CD4-positive, alpha-beta T cell treated with Interleukin-15 for 4 hours (primary cell): ENCODE measurements around the gene TRAF3.
"Not testable (repeated sequence)": the region's sequence is repeated elsewhere in the genome, so short reads cannot be mapped to it uniquely, and the experiment has no call there.

Experiments used
- DNase-seq: peaks from one replicate; pipeline ENCODE4 v3.0.0-alpha.2; 2020; ENCODE audit warnings: low spot score

TRAF3 gene

DNA sequence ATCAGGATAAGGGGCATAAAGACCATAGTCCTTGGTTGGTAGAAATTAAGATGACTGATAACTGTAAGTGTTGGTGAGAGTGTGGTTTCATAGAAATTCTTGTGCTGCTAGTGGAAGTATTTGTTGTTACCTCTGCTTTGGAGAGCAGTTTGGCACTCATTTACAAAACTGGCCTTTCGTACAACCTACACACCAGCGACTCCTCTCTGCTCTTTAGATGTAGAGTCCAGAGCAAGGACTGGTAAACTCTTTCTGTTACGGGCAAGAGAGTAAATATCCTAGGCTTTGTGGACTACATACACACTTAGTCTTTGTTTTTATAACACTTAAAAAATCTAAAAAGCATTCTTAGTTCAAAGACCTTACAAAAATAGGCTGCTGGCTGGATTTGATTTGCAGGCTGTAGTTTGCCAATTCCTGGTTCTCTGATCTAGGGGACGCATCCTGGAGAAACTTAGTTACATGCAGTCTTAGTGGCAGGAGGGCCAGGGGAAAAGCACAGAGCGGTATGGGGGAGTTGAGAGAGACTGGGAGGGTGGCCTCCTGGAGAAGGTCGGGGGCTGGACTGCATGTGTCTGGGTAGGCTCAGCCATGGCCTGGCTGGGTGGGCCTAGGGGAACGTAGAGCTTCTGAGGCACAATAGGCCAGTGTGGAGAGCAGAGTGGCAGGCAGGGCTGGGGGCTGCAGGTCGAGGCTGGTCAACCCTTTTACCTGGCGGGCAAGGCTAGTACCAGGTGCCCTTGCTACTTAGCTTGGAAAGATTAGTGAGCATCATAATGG, 89.9 kb downstream of the TRAF3 start:
- DNase-seq = no peak

DNA sequence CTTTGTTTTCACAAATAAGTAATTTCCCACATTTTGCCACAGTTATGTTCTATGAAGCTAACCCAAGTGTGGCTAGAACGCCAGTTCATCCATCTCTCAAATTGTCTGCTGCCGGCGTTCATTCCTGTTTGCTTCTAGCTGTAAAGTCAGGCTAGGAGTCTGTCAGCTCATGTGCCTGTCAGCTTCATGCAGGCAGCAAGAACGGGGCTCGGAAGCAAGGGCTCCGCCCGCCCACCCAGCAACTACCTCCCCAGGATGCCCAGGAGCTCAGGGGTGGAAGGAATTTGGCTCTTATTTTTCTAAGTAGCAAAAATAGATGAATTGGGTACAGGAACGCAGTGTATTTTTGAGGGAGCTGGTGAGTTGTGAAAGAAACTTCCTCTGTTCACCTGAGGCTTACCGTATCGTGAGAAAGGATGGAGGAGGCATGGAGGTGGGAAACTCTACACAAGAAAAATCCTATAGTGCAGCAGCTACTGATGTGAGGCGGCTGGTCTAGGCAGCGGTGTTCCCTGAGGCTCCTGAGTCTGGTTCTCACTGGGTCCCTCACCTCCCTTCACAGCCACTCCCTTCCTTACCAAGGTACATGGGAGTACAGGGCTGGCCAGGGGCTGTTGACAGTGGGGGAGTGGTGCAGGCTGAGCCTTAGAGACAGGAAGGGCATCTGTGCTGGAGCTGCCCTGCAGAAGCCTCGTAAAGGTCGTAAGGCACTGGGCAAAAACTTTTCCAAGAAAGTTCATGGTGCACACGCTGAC, 90.8 kb downstream of the TRAF3 start:
- no peak for DNase-seq

DNA sequence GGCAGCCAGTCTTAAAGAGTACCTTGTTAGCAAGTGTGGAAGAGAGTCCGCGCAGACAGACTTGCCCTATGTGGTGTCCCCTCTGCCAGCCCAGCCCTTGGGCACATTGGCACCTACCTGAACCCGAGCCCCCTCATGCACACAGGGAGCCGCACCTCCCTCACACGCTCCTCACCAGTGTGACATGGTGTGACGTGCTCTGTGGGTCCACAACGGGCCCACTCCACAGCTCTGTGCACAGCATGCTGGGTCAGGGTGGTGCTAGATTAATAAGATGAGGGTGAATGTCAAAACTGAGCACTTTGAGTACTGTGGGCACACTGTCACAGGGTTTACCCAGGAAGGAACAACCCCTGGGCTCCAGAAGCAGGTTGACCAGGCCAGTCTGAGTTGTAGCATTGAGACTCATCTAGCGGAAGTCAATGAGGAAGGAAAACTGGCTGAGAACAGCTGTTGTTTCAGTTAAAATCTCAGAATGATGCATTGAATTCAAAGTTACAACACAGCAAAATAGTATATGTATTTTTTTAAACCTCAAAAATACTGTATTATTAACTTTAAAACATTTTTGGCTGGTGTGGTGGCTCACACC, 91.8 kb downstream of the TRAF3 start:
- no peak for DNase-seq

DNA sequence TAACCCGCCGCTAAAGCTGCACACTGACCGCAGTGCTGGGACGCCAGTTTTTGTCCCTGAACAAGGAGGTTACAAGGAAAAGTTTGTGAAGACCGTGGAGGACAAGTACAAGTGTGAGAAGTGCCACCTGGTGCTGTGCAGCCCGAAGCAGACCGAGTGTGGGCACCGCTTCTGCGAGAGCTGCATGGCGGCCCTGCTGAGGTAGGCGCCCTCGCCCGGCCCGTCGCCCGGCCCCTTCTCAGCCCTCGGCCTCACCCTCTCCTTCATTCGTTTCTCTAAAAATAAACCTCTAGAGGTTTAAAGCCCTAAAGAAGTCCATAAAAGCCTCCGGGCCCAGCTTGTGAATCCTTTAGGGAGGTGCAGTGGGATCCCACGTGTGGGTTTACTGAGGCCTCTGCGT, 93.0 kb downstream of the TRAF3 start:
- no peak for DNase-seq

DNA sequence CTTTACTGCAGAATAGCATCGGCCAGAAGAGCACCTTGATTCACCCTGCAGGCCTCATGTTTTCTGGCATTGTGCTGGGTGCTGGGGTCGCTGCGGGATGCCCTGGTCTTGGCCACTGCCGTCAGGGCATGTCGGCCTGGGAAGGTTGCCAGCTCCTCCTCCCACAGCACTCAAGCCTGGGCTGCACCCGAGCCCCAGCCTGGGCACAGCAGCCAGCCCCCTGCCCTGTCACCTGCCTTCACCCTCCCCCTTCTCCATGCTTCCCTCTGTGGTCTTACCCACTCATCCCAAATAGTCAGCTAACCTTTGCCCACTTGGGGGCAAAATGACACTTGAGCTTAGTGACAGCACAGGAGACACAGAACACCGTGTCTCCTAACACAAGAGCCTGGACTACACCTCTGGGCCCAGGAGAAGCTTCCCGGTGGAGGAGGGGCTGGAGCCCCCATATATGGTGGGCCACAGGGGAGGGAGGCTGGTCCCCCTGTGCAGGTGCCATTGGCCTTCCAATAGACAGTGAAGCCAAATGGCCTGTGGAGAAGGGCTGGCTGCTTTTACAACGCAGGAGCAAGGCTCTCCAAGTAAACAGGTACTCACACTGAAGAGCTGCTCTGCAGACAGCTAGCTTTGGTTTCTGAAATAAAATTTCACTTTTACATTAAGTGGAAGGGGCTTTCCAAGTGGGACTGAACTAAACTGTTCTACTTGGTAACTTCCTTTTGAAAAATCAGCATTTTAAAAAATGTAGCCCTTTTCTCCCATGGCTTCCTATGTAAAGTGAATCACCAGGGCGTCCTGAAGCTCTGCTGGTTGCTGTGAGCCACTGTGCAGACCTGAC, 94.0 kb downstream of the TRAF3 start:
- no peak for DNase-seq

DNA sequence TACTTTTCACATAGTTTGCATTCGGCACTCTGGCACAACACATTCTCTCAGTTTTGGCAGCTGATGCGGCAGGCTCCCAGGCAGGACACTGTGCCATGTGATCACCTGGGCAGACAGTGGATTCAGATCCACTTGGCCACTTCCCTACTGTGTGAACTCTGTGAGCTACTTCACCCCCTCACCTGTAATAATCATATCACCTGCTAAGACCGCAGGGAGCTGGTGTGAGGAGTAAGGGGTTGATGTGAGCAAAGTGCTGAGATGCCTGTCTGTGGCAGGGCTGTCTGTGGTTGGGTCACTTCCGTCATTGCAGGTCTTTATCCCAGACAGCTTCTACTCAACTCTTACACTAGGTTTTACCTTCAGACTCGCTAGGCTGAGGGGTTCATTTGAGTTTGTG, 94.8 kb downstream of the TRAF3 start:
- DNase-seq = peak; percentile 23

DNA sequence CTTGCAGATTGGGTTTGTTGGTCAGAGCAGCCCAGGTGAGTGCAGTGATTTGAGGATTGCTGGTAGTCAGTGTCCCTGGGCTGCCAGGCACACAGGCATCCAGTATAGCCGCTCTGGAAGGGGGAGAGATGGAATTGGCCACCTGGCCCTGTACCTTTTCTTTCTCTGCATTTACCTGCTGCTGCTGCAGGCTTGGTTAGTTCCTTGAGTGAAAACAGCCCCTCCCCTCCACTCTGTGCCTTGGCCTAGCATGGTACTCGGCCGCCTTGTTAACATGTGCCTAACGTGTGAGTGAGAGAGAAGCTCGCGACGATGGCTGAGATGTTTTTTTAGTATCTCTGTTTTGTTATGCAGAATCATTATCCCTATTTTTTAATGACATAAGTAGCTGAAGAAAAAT, 95.9 kb downstream of the TRAF3 start:
- DNase-seq = no peak

DNA sequence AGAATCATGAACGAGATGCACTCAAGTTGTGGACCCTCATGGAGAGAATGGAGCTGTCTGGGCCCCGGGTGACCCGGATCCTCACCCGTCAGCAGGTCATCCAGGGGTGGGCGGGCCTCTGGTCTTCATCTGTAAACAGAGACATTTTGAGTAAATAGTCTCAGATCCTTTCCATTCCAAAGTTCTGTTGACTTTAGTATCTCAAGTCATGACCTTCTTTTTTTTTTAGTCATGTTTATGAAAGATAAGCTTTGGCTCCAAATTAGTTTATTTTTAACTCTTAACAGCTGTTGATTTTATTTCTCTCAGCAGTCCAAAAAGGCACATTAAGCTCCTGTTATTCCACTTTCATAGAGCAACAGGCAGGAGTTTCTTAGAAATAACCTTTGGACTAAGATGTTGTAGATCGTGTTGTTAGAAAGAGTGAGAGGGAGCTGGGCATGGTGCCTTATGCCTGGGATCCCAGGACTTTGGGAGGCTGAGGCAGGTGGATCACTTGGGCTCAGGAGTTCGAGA, 96.4 kb downstream of the TRAF3 start:
- DNase-seq = no peak

DNA sequence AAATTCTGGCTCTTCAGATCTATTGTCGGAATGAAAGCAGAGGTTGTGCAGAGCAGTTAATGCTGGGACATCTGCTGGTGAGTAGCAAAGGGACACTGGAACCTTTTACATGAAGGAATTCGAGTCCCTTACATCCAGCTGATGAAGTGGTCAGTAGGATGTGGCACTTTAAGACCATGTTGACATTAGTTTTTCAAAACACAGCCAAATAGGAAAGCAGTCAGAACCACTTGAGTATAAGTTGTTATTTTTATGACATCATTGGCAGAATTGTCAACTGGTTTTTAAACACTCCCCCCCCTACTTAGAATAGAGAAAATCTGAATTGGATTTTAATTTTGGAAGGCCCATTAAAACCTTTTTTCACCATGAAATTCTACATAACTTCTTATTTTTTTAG, 98.4 kb downstream of the TRAF3 start:
- DNase-seq = no peak

DNA sequence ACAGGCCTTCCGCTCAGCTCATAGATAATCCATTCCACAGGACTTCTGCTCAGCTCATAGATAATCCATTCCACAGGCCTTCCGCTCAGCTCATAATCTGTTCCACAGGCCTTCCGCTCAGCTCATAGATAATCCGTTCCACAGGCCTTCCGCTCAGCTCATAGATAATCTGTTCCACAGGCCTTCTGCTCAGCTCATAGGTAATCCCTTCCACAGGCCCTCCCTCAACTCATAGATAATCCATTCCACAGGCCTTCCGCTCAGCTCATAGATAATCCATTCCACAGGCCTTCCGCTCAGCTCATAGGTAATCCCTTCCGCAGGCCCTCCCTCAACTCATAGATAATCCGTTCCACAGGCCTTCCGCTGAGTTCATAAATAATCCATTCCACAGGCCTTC, 100.3 kb downstream of the TRAF3 start:
- not testable (repeated sequence) for DNase-seq

DNA sequence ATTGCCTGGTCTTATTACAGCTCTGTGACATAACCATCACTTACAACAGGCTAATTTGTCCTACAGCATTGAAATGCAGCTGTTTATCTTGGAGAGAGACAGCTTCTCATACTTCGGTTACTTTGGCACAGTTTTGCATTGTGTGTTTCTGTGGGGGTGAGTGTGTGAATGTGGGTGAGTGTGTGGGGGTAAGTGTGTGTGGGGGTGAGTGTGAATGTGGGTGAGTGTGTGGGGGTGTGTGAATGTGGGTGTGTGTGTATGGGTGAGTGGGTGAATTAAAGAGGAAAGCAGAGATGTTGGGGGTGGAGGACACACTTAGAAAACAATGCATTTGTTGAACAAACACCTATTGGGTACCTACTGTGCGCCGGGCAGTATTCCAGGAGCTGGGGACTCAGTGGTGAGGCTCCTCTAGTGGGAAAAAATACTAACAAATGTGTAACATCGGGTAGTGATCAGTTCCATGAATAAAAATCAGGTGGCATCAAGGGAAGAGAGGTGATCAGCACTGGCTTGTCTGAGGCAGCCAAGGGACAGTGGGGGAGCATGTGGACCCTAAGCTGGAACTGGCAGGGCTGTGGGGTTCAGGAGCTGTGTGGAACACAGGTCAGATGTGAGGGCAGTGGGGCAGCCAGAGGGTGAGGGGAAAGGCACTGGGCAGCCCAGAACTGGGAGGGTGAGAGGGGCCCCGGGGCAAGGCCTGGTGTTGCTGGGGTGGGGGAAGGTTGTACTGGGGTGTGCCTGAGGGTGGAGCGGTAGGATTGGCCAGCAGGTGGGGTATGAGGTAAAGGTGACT, 101.1 kb downstream of the TRAF3 start:
- no peak for DNase-seq

DNA sequence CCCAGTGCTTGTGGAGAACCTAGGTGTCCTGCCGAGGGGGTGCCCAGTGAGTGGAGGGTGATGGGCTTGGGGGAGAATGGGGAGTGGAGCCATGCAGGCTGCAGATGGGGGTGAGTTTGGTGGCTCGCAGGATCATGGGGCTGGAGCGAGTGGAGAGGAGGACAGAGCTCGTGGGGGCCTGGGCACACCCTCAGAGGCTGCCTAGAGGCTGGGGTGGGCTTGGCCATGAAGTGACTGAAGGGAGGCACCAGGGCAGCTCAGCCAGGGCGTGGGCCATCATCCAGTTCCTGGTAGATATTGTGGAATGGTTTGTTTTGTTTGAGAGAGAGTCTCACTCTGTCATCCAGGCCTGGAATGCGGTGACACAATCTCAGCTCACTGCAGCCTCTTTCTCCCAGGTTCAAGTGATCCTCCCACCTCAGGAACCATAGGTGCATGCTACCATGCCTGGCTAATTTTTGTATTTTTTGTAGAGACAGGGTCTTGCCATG, 101.8 kb downstream of the TRAF3 start:
- no peak for DNase-seq

DNA sequence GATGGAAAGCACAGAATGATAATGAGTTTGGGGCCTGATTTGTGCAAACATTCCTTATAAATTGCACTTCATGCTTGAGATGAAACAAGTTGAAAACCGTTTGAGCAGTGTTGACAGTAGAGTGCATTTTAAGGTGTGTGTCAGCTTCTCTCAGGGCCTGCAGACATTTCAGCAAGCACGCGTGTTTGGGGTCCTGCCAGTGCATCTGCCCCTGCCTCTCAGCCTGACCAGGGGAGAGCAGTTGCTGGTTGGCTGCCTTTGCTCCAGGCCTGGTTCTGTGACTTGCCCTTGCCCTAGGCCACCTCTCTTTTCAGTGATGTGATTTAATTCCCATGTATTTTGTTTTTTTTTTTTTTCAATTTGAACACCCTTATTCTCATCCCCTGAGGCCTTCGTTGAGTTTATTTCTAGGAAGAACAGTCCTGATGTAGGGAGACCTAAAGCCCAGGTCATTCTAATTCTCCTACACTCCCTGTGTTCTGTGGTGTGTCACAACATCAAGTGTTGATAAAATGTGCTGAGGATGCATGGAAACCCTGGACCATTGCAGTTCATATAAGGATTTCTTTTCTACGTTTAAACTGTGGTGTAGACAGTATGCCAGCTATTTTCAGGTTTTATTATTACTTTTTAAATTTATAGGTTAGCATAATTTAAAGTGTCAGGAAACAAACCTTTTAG, 105.1 kb downstream of the TRAF3 start:
- DNase-seq = no peak

DNA sequence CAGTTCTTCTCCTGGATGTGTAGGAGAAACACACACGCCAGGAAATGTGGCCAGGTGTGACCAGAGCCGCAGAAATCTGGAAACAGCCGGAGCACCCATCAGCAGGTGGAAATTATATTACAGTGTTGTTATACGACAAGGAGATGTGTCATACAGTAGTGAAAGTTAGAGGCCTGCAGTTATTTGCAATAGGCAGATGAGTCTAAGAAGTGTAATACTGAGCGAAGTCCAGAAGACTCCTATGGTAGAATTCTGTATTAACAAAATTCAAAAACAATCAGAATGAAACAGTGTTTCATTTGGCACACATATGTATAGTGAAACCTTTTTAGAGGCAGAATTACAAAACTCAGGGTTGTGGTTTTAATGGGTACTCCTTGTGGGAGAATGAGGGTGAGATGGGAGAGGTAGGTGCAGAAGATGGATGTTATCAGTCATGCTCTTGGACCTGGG, 105.9 kb downstream of the TRAF3 start:
- no peak for DNase-seq

DNA sequence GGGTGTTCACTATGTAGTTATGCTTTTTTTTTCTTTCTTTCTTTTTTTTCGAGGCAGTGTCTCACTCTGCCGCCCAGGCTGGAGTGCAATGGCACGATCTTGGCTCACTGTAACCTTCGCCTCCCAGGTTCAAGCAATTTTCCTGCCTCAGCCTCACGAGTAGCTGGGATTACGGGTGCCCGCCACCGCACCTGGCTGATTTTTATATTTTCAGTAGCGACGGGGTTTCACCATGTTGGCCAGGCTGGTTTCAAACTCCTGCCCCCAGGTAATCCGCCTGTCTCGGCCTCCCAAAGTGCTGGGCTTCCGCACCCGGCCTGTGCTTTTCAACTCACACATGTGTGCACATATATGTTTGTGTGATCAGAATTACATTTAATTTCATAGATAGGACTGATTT, 106.3 kb downstream of the TRAF3 start:
- no peak for DNase-seq

DNA sequence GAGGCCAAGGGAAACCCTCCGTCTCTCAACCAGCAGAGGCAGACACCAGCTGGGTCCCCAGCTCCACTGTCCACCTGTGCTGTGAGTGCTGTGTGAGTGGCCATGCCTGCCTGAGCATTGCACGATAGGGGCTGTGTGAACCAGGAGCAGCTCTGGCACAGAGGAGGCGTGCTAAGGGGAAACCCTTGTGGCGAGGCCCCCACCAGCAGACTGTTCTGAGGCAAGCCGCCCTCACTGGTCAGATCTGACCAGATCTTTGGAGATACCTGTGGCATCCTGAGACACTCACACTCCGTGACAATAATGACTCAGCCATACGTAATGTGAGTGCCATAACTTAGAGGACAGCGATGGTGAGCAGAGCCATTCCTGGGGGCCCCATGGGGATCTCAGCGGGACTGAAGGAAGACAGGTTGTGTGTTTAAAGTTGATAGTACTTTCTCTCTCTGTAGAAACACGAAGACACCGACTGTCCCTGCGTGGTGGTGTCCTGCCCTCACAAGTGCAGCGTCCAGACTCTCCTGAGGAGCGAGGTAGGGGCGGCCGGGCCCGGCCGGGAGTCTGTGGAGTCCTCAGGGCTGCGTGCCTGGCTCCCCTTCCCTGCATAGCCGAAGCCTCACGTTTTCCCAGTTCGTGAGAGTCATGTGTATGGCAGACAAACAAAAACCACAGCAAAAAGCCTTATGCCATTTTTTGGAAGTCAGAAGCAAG, 108.6 kb downstream of the TRAF3 start:
- no peak for DNase-seq

DNA sequence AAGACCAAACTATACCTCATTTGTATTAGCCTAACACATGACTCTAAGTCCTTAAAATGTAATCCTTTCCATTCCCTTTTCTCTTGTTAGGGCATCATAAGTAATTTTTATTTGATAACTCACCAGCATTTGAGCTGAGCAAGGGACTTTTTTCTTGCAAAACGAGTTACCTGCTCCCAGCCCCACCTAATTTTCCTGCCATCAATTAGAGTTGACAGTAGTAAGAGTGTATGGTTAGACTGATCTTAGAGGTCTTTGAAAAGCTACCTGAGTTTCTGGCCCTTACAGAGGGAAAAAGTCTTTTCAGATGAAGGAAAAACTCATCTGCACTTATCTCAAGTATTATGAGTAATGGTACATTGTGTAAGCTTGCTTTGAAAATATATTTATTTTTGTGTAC, 111.5 kb downstream of the TRAF3 start:
- DNase-seq = no peak

DNA sequence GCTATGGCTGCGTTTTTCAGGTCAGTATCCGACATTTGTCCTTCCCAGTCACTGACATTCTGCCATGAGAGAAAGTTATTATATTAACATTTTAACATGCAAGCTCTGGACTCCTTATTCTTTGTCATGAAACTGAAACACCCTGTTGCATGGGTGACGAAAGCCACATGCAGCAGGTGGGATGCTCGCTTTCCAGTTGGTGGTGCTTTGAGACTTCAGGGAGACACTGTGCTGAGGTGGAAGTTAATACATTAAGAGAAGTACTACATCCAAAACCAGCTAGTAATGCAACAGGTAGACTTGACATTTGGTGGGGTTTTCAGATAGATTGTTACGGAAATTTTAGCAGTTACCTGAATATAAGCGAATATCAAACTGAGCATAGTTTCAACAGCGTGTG, 112.4 kb downstream of the TRAF3 start:
- no peak for DNase-seq

DNA sequence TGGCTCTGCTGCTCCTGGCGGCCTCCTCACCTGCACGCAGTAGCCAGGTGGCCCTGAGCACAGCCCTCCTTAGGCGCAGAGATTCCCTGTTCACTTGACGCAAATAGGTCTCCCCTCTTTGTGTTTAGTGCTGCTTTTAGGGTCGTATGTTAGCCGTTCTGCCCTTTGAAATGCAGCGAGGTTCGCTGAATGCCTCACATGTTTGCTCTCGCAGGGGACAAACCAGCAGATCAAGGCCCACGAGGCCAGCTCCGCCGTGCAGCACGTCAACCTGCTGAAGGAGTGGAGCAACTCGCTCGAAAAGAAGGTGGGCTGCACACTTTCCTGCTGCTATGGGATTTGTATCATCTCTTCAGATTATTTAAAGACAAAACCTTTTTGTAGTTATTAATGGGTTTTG, 113.9 kb downstream of the TRAF3 start:
- no peak for DNase-seq

DNA sequence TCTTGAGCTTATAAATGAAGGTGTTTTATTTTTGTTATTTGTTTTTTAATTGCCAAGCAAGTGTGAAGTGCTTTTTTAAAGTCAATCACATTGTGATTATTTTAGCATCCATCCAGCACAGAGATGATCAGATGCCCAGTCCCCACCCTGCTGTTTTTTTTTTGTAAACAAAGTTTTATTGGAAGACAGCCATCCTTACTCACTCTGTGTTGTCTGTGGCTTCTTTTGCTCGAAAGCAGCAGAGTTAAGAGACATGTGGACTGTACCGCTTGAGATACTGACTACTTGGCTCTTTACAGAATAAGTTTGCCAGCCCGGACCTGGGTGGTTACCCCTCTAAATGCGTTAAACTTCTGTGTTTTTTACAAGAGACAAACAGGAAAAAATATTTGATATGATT, 114.3 kb downstream of the TRAF3 start:
- DNase-seq = no peak
